Lung (tissue), 12 donors: Measurements from ENCODE around the gene ABLIM2. TPM values are rescaled to one million over a fixed set of nuclear protein-coding genes. Genes with fewer than 3 reads are reported as not detected.
A peak's percentile ranks its signal among the peaks of the same experiment; 100 is the strongest.

Experiments
- ATAC-seq: fragments of 200-7000 bp; cut with Tn5 transposase; one replicate; pipeline ENCODE4 v1.9.1; 2020; ENCODE audit warnings: moderate number of reproducible peaks; ENCODE audit not compliant: insufficient read depth, low FRiP score
- DNase-seq, 3 donors: peaks; one replicate each; pipeline ENCODE4 v3.0.0-alpha.2; 2013 to 2017
- H3K27ac ChIP-seq, 2 donors: one replicate each; pipeline ENCODE4 v1.5.1; 2013; ENCODE audit warnings: mild to moderate bottlenecking in 2 of 2, moderate library complexity in 2 of 2, control low read depth in 1 of 2, inconsistent platforms in 1 of 2, low read depth in 1 of 2, low read length in 1 of 2
- H3K27me3 ChIP-seq, 3 donors: one replicate each; pipeline ENCODE4 v1.5.1; 2013; ENCODE audit warnings: low read length in 2 of 3; ENCODE audit not compliant: control insufficient read depth in 3 of 3, insufficient read depth in 3 of 3
- H3K36me3 ChIP-seq, 4 donors: one replicate each; pipeline ENCODE4 v1.5.1; 2013; ENCODE audit warnings: low read length in 4 of 4, mild to moderate bottlenecking in 1 of 4, moderate library complexity in 1 of 4; ENCODE audit not compliant: control insufficient read depth in 4 of 4, insufficient read depth in 4 of 4
- H3K4me1 ChIP-seq, 5 donors: one replicate each; pipeline ENCODE4 v1.5.1; 2013; ENCODE audit warnings: low read length in 5 of 5, mild to moderate bottlenecking in 2 of 5, moderate library complexity in 1 of 5; ENCODE audit not compliant: control insufficient read depth in 5 of 5, insufficient read depth in 5 of 5
- H3K4me3 ChIP-seq: one replicate; pipeline ENCODE4 v1.5.1; 2013; ENCODE audit warnings: mild to moderate bottlenecking, control low read depth, moderate library complexity
- H3K9ac ChIP-seq, 2 donors: one replicate each; pipeline ENCODE4 v1.5.1; 2013; ENCODE audit warnings: low read length in 2 of 2, control low read depth in 1 of 2; ENCODE audit not compliant: insufficient read depth in 1 of 2
- H3K9me3 ChIP-seq, 4 donors: one replicate each; pipeline ENCODE4 v1.5.1; 2013; ENCODE audit warnings: low read length in 3 of 4, mild to moderate bottlenecking in 1 of 4, moderate library complexity in 1 of 4; ENCODE audit not compliant: control insufficient read depth in 4 of 4, insufficient read depth in 3 of 4
- WGBS, 2 donors: extraction: QIAGEN DNeasy Blood & Tissue Kit; methylation state at CpG; one replicate each; pipeline ENCODE4 v1.1.7; 2013; 5-methylcytosine and 5-hydroxymethylcytosine counted together
- polyA plus RNA-seq, 2 donors: library from polyadenylated mRNA; stranded (reverse); fragments of 200-250 nt; gene quantifications; one replicate each; pipeline ENCODE4 v1.2.1, GENCODE V29; 2013
- total RNA-seq, 2 donors: library from RNA; depleted of rRNA in 1 of 2; stranded (reverse); fragments of >200 nt in 1 of 2; gene quantifications; one replicate each; pipeline ENCODE4 v1.2.1, GENCODE V29; 2014 to 2021
- TF ChIP-seq, protein P1 (sequence below): IDR thresholded peaks from 2 replicates; pipeline ENCODE4 v1.5.1; 2012; ENCODE audit warnings: mild to moderate bottlenecking; ENCODE audit errors: control extremely low read depth, extremely low read depth
- donor health status: control.
- donor health status: control.
- donor health status: Bipolar disorder and iron deficiency.
- donor health status: healthy.
- donor health status: DM: yes; HTN: yes; CAD: no.

ABLIM2 gene
- total and polyA plus RNA-seq, 4 donors: 1.7 to 10.9 (median 5.2) TPM

DNA sequence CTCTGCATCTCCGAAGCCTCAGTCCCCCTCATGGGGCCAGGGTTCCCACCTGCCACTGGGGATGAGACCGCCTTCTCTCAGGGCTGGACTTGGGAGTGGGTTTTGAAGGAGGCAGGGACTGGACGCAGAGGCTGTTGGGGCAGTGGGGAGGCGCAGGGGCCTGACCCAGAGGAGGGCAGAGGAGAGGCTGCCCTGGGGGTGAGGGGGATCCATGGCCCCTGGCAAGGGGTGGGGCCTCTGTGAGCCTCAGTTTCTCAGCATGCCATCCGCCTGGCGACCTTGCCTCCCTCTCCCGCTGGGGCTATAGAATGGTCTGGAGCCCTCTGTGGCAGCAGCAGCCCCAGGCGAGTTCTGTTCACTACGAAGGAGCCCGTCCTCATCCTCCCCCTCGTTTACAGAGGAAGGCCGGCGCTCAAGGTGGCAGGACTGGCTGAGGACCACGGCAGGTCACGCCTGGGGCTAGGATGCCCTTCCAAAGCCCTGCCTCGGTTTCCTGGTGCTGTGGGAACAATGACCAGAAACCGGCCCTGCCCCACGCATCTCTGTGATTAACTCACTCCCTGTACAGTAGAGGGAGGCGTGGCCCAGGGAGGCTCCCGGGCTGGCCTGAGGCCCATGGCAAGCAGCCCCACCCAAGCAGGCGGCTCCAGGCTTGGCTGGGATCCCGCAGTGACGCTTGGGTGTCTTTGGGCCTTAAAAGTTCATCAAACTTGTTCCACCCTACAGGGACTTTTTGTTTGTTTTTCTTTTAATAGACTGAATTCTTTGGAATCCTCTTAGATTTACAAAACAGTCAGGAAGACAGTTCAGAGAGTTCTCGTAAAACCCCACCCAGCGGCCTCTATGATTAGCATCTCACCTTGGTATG, 24.5 kb upstream of the ABLIM2 start:
- no peak overlapping the region for H3K4me3 ChIP-seq
- ATAC-seq: peak; percentile 88
- DNase-seq: peak; percentile 49 to 64 (median 53)
- H3K4me1 ChIP-seq: peaks cover 0 to 17% (median 4%) of the 10 kb centered on the region in 5 donors
- H3K27ac ChIP-seq: peak overlapping the region; percentile 4 to 43
- TF ChIP-seq, protein P1, sequence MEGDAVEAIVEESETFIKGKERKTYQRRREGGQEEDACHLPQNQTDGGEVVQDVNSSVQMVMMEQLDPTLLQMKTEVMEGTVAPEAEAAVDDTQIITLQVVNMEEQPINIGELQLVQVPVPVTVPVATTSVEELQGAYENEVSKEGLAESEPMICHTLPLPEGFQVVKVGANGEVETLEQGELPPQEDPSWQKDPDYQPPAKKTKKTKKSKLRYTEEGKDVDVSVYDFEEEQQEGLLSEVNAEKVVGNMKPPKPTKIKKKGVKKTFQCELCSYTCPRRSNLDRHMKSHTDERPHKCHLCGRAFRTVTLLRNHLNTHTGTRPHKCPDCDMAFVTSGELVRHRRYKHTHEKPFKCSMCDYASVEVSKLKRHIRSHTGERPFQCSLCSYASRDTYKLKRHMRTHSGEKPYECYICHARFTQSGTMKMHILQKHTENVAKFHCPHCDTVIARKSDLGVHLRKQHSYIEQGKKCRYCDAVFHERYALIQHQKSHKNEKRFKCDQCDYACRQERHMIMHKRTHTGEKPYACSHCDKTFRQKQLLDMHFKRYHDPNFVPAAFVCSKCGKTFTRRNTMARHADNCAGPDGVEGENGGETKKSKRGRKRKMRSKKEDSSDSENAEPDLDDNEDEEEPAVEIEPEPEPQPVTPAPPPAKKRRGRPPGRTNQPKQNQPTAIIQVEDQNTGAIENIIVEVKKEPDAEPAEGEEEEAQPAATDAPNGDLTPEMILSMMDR: no peak
- H3K9ac ChIP-seq: no peak overlapping the region
- H3K27me3 ChIP-seq: peaks cover 0 to 2% (median 0%) of the 10 kb centered on the region in 3 donors
- 54 to 78% methylated on average over 25 of the region's 25 CpGs for WGBS, 2 donors
- peaks cover 0 to 2% (median 0%) of the 10 kb centered on the region in 4 donors for H3K9me3 ChIP-seq
- no peaks in the 10 kb centered on the region for H3K36me3 ChIP-seq

DNA sequence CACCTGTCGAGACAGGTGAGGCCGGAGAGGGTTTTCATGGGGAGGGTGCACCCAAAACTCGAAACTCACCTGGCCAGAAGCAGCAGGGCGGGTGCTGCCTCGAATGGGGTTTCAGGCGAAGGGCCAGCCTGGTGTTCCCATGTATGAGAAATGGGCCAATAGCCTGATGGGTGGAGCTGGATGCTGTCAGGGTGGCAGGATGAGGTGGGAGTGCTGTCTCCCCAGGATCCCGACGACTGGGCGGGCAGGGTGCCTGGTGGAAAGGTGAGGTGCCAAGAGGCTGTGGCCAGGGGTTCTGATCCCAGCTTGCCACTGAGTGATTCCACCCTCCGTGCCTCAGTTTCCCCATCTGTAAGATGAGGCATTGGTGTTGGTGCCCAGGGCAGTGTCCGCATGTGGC, 23.7 kb upstream of the ABLIM2 start:
- peak overlapping the region in 1 of 2 donors; percentile 43 for H3K27ac ChIP-seq
- peaks cover 0 to 17% (median 4%) of the 10 kb centered on the region in 5 donors for H3K4me1 ChIP-seq
- peaks cover 0 to 2% (median 0%) of the 10 kb centered on the region in 3 donors for H3K27me3 ChIP-seq
- no peak for DNase-seq
- WGBS, 2 donors: 85 to 92% methylated on average over 11 of the region's 11 CpGs
- no peaks in the 10 kb centered on the region for H3K36me3 ChIP-seq
- H3K9me3 ChIP-seq: peaks cover 0 to 2% (median 0%) of the 10 kb centered on the region in 4 donors
- no peak overlapping the region for H3K4me3 ChIP-seq
- TF ChIP-seq, protein P1: no peak
- no peak overlapping the region for H3K9ac ChIP-seq
- no peak for ATAC-seq

DNA sequence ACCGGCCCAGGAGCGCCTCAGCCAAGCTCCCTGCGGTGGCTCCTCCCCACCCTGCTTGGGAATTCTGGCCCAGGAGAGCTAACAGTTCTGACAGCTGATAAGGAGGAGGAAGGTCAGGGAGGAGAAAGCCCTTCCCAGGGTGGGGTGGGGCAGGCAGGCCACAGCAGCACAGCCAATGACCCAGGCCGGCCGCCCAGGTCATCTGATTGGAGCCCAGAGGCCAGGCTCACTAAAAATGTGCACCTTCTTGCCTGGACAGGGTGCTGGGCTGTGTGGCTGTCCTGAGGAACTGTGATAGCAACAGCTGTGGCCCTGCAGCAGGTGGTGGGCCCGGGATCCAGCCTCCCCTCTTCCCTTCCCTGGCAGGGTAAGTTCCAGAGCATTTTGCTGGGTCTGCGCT, 23.2 kb upstream of the ABLIM2 start:
- Histone ChIP-seq H3K9me3 (peaks cover 0 to 2% (median 0%) of the 10 kb centered on the region in 4 donors), H3K4me1 (peaks cover 0 to 17% (median 4%) of the 10 kb centered on the region in 5 donors), H3K27ac (peak overlapping the region in 1 of 2 donors; percentile 1), H3K4me3 (no peak overlapping the region), H3K9ac (no peak overlapping the region), H3K36me3 (no peaks in the 10 kb centered on the region), H3K27me3 (peaks cover 0 to 2% (median 0%) of the 10 kb centered on the region in 3 donors)
- 61 to 85% methylated on average over 7 of the region's 7 CpGs for WGBS, 2 donors
- no peak for DNase-seq
- TF ChIP-seq, protein P1: no peak
- ATAC-seq: peak; percentile 28
